Thymus (tissue), 14 donors: ENCODE results near the gene RASSF7. TPM values are rescaled to one million over a fixed set of nuclear protein-coding genes. Genes with fewer than 3 reads are reported as not detected.
"Not testable (repeated sequence)": the region's sequence is repeated elsewhere in the genome, so short reads cannot be mapped to it uniquely, and the experiment has no call there.

Experiments
- DNase-seq, 9 donors: peaks; one replicate each; pipeline ENCODE4 v3.0.0-alpha.2; 2013; ENCODE audit warnings: low spot score in 9 of 9, low read depth in 6 of 9, missing footprints in 1 of 9
- H3K27ac ChIP-seq, 2 donors: one replicate each; pipeline ENCODE4 v1.5.1; 2013; ENCODE audit warnings: control low read depth in 1 of 2, low read depth in 1 of 2, low read length in 1 of 2, mild to moderate bottlenecking in 1 of 2, moderate library complexity in 1 of 2
- H3K27me3 ChIP-seq, 2 donors: one replicate each; pipeline ENCODE4 v1.5.1; 2013; ENCODE audit warnings: low read length in 1 of 2; ENCODE audit not compliant: control insufficient read depth in 2 of 2, insufficient read depth in 1 of 2
- H3K36me3 ChIP-seq, 2 donors: one replicate each; pipeline ENCODE4 v1.5.1; 2013; ENCODE audit warnings: low read length in 1 of 2, mild to moderate bottlenecking in 1 of 2, moderate library complexity in 1 of 2; ENCODE audit not compliant: control insufficient read depth in 2 of 2, insufficient read depth in 2 of 2
- H3K4me1 ChIP-seq, 2 donors: one replicate each; pipeline ENCODE4 v1.5.1; 2013; ENCODE audit warnings: low read length in 2 of 2; ENCODE audit not compliant: control insufficient read depth in 2 of 2, insufficient read depth in 2 of 2
- H3K4me3 ChIP-seq, 2 donors: one replicate each; pipeline ENCODE4 v1.5.1; 2013; ENCODE audit warnings: low read length in 2 of 2, control low read depth in 1 of 2, mild to moderate bottlenecking in 1 of 2
- H3K9me3 ChIP-seq, 2 donors: one replicate each; pipeline ENCODE4 v1.5.1; 2013; ENCODE audit warnings: low read length in 1 of 2, mild to moderate bottlenecking in 1 of 2; ENCODE audit not compliant: control insufficient read depth in 2 of 2, insufficient read depth in 1 of 2
- WGBS: extraction: QIAGEN DNeasy Blood & Tissue Kit; methylation state at CpG from one replicate; pipeline ENCODE4 v1.1.7; 2013; 5-methylcytosine and 5-hydroxymethylcytosine counted together
- long read RNA-seq, 10 donors: transcript quantifications; one replicate each; lab custom pipeline, GENCODE V29; 2026
- polyA plus RNA-seq: library from polyadenylated mRNA; stranded (reverse); fragments of 200-250 nt; gene quantifications from one replicate; pipeline ENCODE4 v1.2.3, GENCODE V29; 2013
- total RNA-seq: library from RNA; stranded (reverse); fragments of 120-200 nt; gene quantifications from one replicate; pipeline ENCODE4 v1.2.4, GENCODE V29; 2013
- donor health status: healthy.

The RASSF7 gene, protein sequence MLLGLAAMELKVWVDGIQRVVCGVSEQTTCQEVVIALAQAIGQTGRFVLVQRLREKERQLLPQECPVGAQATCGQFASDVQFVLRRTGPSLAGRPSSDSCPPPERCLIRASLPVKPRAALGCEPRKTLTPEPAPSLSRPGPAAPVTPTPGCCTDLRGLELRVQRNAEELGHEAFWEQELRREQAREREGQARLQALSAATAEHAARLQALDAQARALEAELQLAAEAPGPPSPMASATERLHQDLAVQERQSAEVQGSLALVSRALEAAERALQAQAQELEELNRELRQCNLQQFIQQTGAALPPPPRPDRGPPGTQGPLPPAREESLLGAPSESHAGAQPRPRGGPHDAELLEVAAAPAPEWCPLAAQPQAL
- total RNA-seq (22.5 TPM), polyA plus RNA-seq (51.2 TPM)
- long read RNA-seq, donor 1, partial matches to known transcripts, result 0 of 1 reads
- long read RNA-seq, donor 1, other reads (novel, unspliced or antisense), result 0 of 1 reads
- long read RNA-seq, donor 2, result 0 reads
- long read RNA-seq, donor 3, transcript RASSF7-201 (4 exons, 1,731 nt), result major isoform, 13 of 13 reads
- long read RNA-seq, donor 3, partial matches to known transcripts, result 0 of 13 reads
- long read RNA-seq, donor 3, other reads (novel, unspliced or antisense), result 0 of 13 reads
- long read RNA-seq, donor 4, partial matches to known transcripts, result 0 of 4 reads
- long read RNA-seq, donor 4, other reads (novel, unspliced or antisense), result 0 of 4 reads
- long read RNA-seq, donor 5, transcript RASSF7-201 (4 exons, 1,731 nt), result major isoform, 27 of 28 reads
- long read RNA-seq, donor 5, partial matches to known transcripts, result 0 of 28 reads
- long read RNA-seq, donor 5, other reads (novel, unspliced or antisense), result 0 of 28 reads
- long read RNA-seq, donor 6, transcript RASSF7-201 (4 exons, 1,731 nt), result major isoform, 17 of 19 reads
- long read RNA-seq, donor 6, partial matches to known transcripts, result 0 of 19 reads
- long read RNA-seq, donor 6, other reads (novel, unspliced or antisense), result 0 of 19 reads
- long read RNA-seq, donor 7, transcript RASSF7-201 (4 exons, 1,731 nt), result major isoform, 5 of 6 reads
- long read RNA-seq, donor 7, partial matches to known transcripts, result 0 of 6 reads
- long read RNA-seq, donor 7, other reads (novel, unspliced or antisense), result 0 of 6 reads
- long read RNA-seq, donor 8, partial matches to known transcripts, result 0 of 2 reads
- long read RNA-seq, donor 8, other reads (novel, unspliced or antisense), result 0 of 2 reads
- long read RNA-seq, donor 9, partial matches to known transcripts, result 0 of 5 reads
- long read RNA-seq, donor 9, other reads (novel, unspliced or antisense), result 0 of 5 reads
- long read RNA-seq, donor 10, transcript RASSF7-201 (4 exons, 1,731 nt), result major isoform, 7 of 7 reads
- long read RNA-seq, donor 10, partial matches to known transcripts, result 0 of 7 reads
- long read RNA-seq, donor 10, other reads (novel, unspliced or antisense), result 0 of 7 reads

DNA sequence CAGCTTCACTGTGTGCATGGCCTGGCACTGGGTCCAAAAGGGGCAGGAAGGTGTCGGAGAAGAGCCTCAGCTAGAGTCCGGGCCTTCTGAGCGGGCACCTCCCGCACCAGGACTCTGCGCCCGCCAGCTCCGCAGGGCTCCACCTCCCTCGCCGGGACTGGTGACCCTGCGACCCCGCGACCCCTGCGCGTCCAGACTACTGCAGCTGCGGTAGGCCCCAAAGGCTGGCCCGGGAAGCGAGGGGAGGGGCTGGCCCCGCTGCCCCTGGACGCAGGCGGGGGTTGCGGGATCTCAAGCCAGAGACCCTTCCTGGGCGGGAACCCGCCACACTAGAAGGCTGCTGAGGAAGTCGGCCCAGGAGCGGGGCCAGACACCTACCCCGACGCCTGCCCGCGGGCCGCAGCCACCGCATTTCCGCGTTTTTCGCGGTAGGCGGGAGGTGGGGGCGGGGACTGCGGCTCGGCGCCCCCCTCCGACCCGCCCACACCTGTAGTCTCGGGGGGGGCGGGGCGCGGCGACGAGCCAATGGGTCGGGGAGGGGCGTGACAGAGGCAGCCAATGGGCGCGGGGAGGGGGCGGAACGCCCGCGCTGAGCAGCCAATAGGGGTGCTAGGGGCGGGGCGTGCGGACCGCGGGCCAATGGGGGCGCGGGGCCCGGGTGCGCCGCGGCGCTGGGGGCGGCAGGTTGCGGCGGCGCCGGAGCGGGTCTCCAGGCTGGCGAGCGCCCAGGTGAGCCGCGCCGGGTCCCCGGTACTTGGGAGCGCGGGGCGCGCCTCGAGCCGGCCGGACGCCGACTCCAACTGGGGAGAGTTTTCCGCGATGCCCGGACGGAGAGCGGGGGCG is at the start of gene RASSF7, which contains the start of gene LMNTD2:
RASSF7 (plus strand) TSS at position 666 of the 843 bp plus-strand sequence. CDS start 799 bp downstream, outside the sequence.
LMNTD2 (minus strand) TSS at position 434 of the 843 bp plus-strand sequence; CDS start at position 412, 22 bp downstream.
- Histone ChIP-seq H3K27me3 (peaks cover 36 to 44% of the 10 kb centered on the region in 2 donors), H3K4me1 (peaks cover 11 to 27% of the 10 kb centered on the region in 2 donors), H3K27ac (peak within 1 kb of the TSS; percentile 76), H3K36me3 (peaks cover 3 to 16% of the 10 kb centered on the region in 2 donors), H3K4me3 (peak within 1 kb of the TSS; percentile 59 to 97), H3K9me3 (peaks cover 0 to 1% of the 10 kb centered on the region in 2 donors)
- WGBS, result 3% methylated on average over 95 of the region's 95 CpGs
- peak; percentile 67 to 95 (median 88) for DNase-seq

DNA sequence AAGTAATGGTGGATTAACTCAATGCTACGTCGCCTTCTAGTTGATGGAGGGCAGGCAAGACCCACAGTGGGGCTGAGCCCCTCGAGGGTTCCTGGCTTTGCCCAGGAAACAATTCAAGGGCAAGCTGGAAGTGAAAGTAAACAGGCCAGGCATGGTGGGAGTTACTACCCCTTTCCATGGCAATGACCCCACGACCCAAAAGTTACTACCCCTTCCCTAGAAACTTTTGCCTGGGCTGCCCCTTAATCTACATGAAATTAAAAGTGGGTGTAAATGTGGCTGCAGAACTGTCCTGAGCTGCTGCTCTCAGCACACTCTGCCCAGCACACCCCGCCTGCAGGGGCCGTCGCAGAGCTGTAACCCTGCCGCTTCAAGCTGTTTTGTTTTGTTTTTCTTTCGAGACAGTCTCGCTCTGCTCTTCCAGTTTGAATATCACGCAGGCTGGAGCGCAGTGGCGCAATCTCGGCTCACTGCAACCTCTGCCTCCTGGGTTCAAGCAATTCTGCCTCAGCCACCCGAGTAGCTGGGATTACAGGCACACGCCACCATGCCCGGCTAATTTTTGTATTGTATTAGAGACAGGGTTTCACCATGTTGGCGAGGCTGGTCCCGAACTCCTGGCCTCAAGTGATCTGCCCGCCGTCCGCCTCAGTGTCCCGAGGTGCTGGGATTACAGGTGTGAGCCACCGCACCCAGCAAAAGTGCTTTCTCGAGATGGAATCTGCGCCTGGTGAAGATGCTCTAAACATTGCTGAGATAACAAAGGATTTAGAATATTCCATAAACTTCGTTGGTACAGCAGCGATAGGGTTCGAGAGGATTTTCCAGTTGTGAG is 47.8 kb upstream of the RASSF7 start:
- no peak for DNase-seq
- H3K27ac ChIP-seq, result no peak overlapping the region
- no peaks in the 10 kb centered on the region for H3K27me3 ChIP-seq
- peaks cover 9 to 19% of the 10 kb centered on the region in 2 donors for H3K36me3 ChIP-seq
- H3K9me3 ChIP-seq, result peaks cover 0 to 17% of the 10 kb centered on the region in 2 donors
- WGBS, result 94% methylated on average over 29 of the region's 29 CpGs
- no peak overlapping the region for H3K4me3 ChIP-seq
- peaks cover 0 to 4% of the 10 kb centered on the region in 2 donors for H3K4me1 ChIP-seq

DNA sequence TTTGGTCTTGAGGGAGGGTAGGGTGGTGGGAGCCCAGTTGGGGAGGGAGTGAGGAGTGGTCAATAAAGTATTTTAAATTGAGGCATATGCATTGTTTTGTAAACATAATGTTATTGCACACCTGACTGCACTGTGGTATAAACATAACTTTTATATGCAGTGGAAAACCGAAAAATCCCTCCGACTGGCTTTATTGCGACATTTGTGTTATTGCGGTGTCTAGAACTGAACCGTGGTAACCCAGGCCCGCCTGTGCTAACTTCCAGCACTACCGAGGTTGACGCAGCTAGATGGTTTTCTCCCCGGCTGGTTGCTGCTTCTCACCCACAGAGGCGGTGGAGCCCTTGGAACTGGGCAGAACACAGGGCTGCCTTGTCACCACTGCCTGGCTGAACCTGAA is 46.2 kb upstream of the RASSF7 start:
- no peaks in the 10 kb centered on the region for H3K27me3 ChIP-seq
- DNase-seq, result no peak
- H3K4me3 ChIP-seq, result no peak overlapping the region
- H3K36me3 ChIP-seq, result peaks cover 5 to 14% of the 10 kb centered on the region in 2 donors
- peaks cover 0 to 11% of the 10 kb centered on the region in 2 donors for H3K4me1 ChIP-seq
- peak overlapping the region; percentile 47 to 76 for H3K27ac ChIP-seq
- H3K9me3 ChIP-seq, result peaks cover 0 to 25% of the 10 kb centered on the region in 2 donors
- WGBS, result 94% methylated on average over 10 of the region's 10 CpGs

DNA sequence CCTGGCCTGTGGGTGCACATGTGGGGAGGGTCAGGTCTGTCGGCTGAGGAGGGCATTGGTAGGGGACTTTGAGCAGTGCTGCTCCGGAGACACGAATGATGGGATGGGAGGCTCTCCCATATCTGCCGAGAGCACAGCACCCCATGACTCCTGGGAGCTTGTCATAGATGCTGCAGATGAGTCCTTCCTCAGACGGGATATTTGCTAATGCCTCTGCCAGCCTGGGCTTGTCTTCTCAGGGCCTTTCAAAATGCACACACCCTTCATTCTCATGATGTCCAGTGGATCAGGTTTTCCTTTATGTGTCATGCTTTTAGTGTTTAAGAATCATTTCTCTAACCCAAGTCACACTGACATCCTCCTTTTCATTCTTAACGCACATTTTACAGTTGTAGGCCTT is 45.6 kb upstream of the RASSF7 start:
- peaks cover 0 to 11% of the 10 kb centered on the region in 2 donors for H3K4me1 ChIP-seq
- H3K36me3 ChIP-seq, result peaks cover 0 to 14% of the 10 kb centered on the region in 2 donors
- peak overlapping the region; percentile 47 to 76 for H3K27ac ChIP-seq
- no peak for DNase-seq
- no peaks in the 10 kb centered on the region for H3K27me3 ChIP-seq
- H3K9me3 ChIP-seq, result peaks cover 0 to 25% of the 10 kb centered on the region in 2 donors
- 89% methylated on average over 6 of the region's 6 CpGs for WGBS
- no peak overlapping the region for H3K4me3 ChIP-seq

DNA sequence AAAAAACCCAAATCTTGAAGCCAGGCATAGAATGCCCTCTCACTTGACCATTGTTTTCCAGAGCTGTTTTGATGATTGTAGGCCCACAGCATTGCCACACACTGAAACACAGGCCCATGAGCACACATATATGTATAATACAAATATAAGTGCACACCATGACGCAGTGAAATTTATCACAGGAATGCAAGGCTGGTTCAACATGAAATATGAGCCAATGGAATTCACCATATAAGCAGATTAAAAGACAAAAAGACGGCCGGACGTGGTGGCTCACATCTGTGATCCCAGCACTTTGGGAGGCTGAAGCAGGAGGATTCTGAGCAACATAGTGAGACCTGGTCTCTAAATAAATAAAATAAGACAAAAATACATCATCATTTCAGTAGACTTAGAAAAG is 44.4 kb upstream of the RASSF7 start:
- H3K36me3 ChIP-seq, result peaks cover 0 to 9% of the 10 kb centered on the region in 2 donors
- H3K27ac ChIP-seq, result no peak overlapping the region
- peaks cover 0 to 11% of the 10 kb centered on the region in 2 donors for H3K4me1 ChIP-seq
- no peaks in the 10 kb centered on the region for H3K27me3 ChIP-seq
- H3K4me3 ChIP-seq, result no peak overlapping the region
- DNase-seq, result no peak
- H3K9me3 ChIP-seq, result peaks cover 0 to 25% of the 10 kb centered on the region in 2 donors
- WGBS, result 98% methylated on average over 4 of the region's 4 CpGs

DNA sequence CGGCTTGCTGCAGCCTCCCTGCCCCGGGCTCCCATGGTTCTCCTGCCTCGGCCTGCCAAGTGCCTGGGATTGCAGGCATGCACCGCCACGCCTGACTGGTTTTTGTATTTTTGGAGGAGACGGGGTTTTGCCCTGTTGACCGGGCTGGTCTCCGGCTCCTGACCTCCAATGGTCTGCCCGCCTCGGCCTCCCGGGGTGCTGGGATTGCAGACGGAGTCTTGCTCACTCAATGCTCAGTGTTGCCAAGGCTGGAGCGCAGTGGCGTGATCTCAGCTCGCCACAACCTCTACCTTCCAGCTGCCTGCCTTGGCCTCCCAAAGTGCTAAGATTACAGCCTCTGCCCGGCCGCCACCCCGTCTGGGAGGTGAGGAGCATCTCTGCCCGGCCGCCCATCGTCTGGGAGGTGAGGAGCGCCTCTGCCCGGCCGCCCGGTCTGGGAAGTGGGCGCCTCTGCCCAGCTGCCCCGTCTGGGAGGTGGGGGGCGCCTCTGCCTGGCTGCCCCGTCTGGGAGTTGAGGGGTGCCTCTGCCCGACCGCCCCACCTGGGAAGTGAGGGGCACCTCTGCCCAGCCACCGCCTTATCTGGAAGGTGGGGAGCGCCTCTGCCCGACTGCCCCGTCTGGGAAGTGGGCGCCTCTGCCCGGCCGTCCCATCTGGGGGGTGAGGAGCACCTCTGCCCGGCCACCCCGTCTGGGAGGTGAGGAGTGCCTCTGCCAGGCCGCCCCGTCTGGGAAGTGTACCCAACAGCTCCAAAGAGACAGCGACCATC is 43.7 kb upstream of the RASSF7 start:
- H3K4me3 ChIP-seq, H3K27me3 ChIP-seq, DNase-seq, H3K36me3 ChIP-seq, H3K27ac ChIP-seq: not testable (repeated sequence)
- peaks cover 0 to 25% of the 10 kb centered on the region in 2 donors for H3K9me3 ChIP-seq
- peaks cover 0 to 11% of the 10 kb centered on the region in 2 donors for H3K4me1 ChIP-seq
- WGBS, result 97% methylated on average over 43 of the region's 43 CpGs
